GM21360 (cell line): ENCODE results near the gene HAUS7.

Experiments
- ATAC-seq: cut with Tn5 transposase; IDR thresholded peaks from one replicate; pipeline ENCODE4 v1.9.1; 2021; ENCODE audit warnings: mild to moderate bottlenecking, moderate library complexity; ENCODE audit not compliant: unreplicated experiment

The HAUS7 gene

GRCh38 chrX:153470411-153471363, at the start of gene HAUS7:
TSS of gene HAUS7 (minus strand) at chrX:153470576. CDS start at chrX:153470557, 19 bp downstream.
- ATAC-seq, result peak; percentile 65

- no peak for ATAC-seq
These were observed 49.4 kb upstream of the HAUS7 start for GRCh38 chrX:153519569-153520286.

GRCh38 chrX:153517946-153518834, 47.8 kb upstream of the HAUS7 start:
- no peak for ATAC-seq

GRCh38 chrX:153517423-153517822, 47.0 kb upstream of the HAUS7 start, which contains the start of gene ATP2B3:
TSS of gene ATP2B3 (plus strand) at chrX:153517642. CDS start at chrX:153536248, 18,606 bp downstream.
- ATAC-seq, result no peak

- ATAC-seq, result no peak
These were observed 45.7 kb upstream of the HAUS7 start for GRCh38 chrX:153516073-153516472.

GRCh38 chrX:153515435-153515834, 45.1 kb upstream of the HAUS7 start:
- ATAC-seq, result no peak

GRCh38 chrX:153514259-153514658, 43.9 kb upstream of the HAUS7 start:
- no peak for ATAC-seq

- ATAC-seq, result no peak
These were observed 42.9 kb upstream of the HAUS7 start for GRCh38 chrX:153513265-153513664.

GRCh38 chrX:153512501-153512893, 42.1 kb upstream of the HAUS7 start:
- ATAC-seq, result no peak

- no peak for ATAC-seq
These were observed 41.6 kb upstream of the HAUS7 start for GRCh38 chrX:153511784-153512500.

- no peak for ATAC-seq
These were observed 40.0 kb upstream of the HAUS7 start for GRCh38 chrX:153510383-153510782.

GRCh38 chrX:153509592-153509991, 39.2 kb upstream of the HAUS7 start:
- ATAC-seq, result no peak

GRCh38 chrX:153507484-153508178, 37.3 kb upstream of the HAUS7 start:
- ATAC-seq, result peak; percentile 92

- ATAC-seq, result no peak
These were observed 35.0 kb upstream of the HAUS7 start for GRCh38 chrX:153505361-153505760.

- ATAC-seq, result no peak
These were observed 34.2 kb upstream of the HAUS7 start for GRCh38 chrX:153504445-153505016.

GRCh38 chrX:153502796-153503195, 32.4 kb upstream of the HAUS7 start:
- no peak for ATAC-seq

- no peak for ATAC-seq
These were observed 31.8 kb upstream of the HAUS7 start for GRCh38 chrX:153502131-153502530.

- no peak for ATAC-seq
These were observed 31.2 kb upstream of the HAUS7 start for GRCh38 chrX:153501530-153501929.

- ATAC-seq, result no peak
These were observed 30.4 kb upstream of the HAUS7 start for GRCh38 chrX:153500676-153501280.
